Mesendoderm (in vitro differentiated cells): ENCODE results near the gene ABLIM1.

Source experiments
- DNase-seq: peaks from one replicate; pipeline ENCODE4 v3.0.0; 2013
- H2AK5ac ChIP-seq: 2 replicates; pipeline ENCODE4 v1.6.1; 2013; ENCODE audit warnings: low read length, inconsistent platforms
- H2BK120ac ChIP-seq: 2 replicates; pipeline ENCODE4 v1.6.1; 2013; ENCODE audit warnings: low read depth, mild to moderate bottlenecking, low read length, moderate library complexity, mixed read lengths
- H2BK15ac ChIP-seq: replicated peaks from 2 replicates; pipeline ENCODE4 v1.6.1; 2013; ENCODE audit warnings: low read depth, mild to moderate bottlenecking, moderate library complexity
- H2BK5ac ChIP-seq: 2 replicates; pipeline ENCODE4 v1.6.1; 2013; ENCODE audit warnings: low read length, inconsistent platforms
- H3K18ac ChIP-seq: 2 replicates; pipeline ENCODE4 v1.6.1; 2013; ENCODE audit warnings: mild to moderate bottlenecking, low read length, mixed read lengths
- H3K23ac ChIP-seq: one replicate; pipeline ENCODE4 v1.6.1; 2013; ENCODE audit warnings: low read length
- H3K27ac ChIP-seq: 2 replicates; pipeline ENCODE4 v1.5.1; 2013; ENCODE audit warnings: low read depth, mild to moderate bottlenecking, inconsistent platforms, low read length, moderate library complexity
- H3K27me3 ChIP-seq: 2 replicates; pipeline ENCODE4 v1.6.1; 2013; ENCODE audit warnings: low read length, control low read depth, mild to moderate bottlenecking, inconsistent platforms; ENCODE audit not compliant: insufficient read depth, poor library complexity
- H3K36me3 ChIP-seq: 2 replicates; pipeline ENCODE4 v1.6.1; 2013; ENCODE audit warnings: low read length, inconsistent platforms; ENCODE audit not compliant: control insufficient read depth, insufficient read depth
- H3K4ac ChIP-seq: one replicate; pipeline ENCODE4 v1.6.1; 2013; ENCODE audit warnings: low read depth, mild to moderate bottlenecking, low read length, moderate library complexity
- H3K4me1 ChIP-seq: 2 replicates; pipeline ENCODE4 v1.6.1; 2013; ENCODE audit warnings: low read depth, low read length, inconsistent platforms; ENCODE audit not compliant: control insufficient read depth
- H3K4me2 ChIP-seq: 2 replicates; pipeline ENCODE4 v1.6.1; 2013; ENCODE audit warnings: low read length
- H3K4me3 ChIP-seq: 2 replicates; pipeline ENCODE4 v1.5.1; 2013; ENCODE audit warnings: mild to moderate bottlenecking, low read length
- H3K56ac ChIP-seq: one replicate; pipeline ENCODE4 v1.6.1; 2013; ENCODE audit warnings: low read length
- H3K79me1 ChIP-seq: 2 replicates; pipeline ENCODE4 v1.6.1; 2013; ENCODE audit warnings: low read length, inconsistent platforms
- H3K79me2 ChIP-seq: 2 replicates; pipeline ENCODE4 v1.6.1; 2013; ENCODE audit warnings: mild to moderate bottlenecking, low read length; ENCODE audit not compliant: control insufficient read depth, insufficient read depth
- H3K9ac ChIP-seq: 2 replicates; pipeline ENCODE4 v1.6.1; 2013; ENCODE audit warnings: low read length, inconsistent platforms
- H4K5ac ChIP-seq: one replicate; pipeline ENCODE4 v1.6.1; 2013; ENCODE audit warnings: low read length
- H4K8ac ChIP-seq: one replicate; pipeline ENCODE4 v1.6.1; 2013; ENCODE audit warnings: low read depth, mild to moderate bottlenecking, control low read depth, low read length, moderate library complexity
- WGBS: extraction: QIAGEN DNeasy Blood & Tissue Kit; methylation state at CpG from one replicate; pipeline ENCODE4 v1.1.7; 2013; ENCODE audit warnings: low lambda C conversion rate, missing lambda C conversion rate; ENCODE audit not compliant: insufficient coverage; ENCODE audit errors: extremely low coverage; 5-methylcytosine and 5-hydroxymethylcytosine counted together

Gene ABLIM1

DNA sequence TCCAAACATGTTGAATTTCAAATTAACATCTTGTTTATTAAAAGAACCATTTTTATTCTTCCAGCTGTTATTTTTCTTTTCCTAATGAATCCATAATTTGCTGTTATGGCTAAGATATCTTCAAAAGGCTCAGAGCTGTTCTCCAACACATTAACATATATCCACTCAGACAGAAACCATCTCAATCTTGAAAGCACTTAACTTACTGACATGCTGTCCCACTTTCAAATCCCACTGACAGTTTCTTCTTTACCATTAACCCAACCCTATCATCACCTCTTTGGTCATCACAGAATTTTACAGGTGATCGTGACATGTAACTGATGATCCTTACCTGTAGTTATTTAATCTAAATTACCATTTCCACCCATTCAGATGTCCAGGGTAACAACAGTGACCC lies 178.2 kb downstream of the ABLIM1 start:
- WGBS: no CpG with 5 or more reads among the region's 1 CpG
- Histone ChIP-seq H3K56ac (no peak overlapping the region), H4K5ac (no peak overlapping the region), H3K27ac (no peak overlapping the region), H3K18ac (no peak overlapping the region), H2BK5ac (no peak overlapping the region), H3K27me3 (no peaks in the 10 kb centered on the region), H2BK120ac (no peak overlapping the region), H3K36me3 (no peaks in the 10 kb centered on the region), H3K23ac (no peak overlapping the region), H3K79me2 (no peaks in the 10 kb centered on the region), H3K4me3 (no peak overlapping the region), H2BK15ac (no peak overlapping the region), H4K8ac (no peak overlapping the region), H3K79me1 (no peaks in the 10 kb centered on the region), H3K4ac (no peak overlapping the region), H2AK5ac (no peak overlapping the region), H3K4me1 (no peaks in the 10 kb centered on the region), H3K4me2 (no peak overlapping the region), H3K9ac (no peak overlapping the region)
- no peak for DNase-seq

DNA sequence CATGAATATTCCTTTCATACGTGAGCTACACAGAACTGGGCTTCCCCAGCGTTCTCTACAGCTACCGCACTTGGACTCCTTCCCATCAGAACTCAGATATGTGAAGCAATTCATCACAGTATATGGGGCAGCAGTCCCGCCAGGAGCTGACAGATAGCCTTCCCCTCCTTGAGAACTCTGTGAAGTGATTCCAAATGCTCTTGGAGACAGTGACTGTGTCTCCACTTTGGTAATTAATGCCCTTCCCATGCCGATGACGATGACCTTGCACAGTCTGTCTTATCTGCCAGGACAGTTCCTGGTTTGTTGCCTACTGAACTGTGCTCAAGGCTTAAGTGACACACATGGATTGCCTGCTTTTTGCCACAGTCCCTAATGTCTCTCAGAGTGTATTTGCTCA lies 178.8 kb downstream of the ABLIM1 start:
- Histone ChIP-seq H4K8ac (no peak overlapping the region), H3K79me1 (no peaks in the 10 kb centered on the region), H3K27me3 (no peaks in the 10 kb centered on the region), H3K4me1 (no peaks in the 10 kb centered on the region), H3K56ac (no peak overlapping the region), H3K79me2 (no peaks in the 10 kb centered on the region), H3K36me3 (no peaks in the 10 kb centered on the region), H3K27ac (no peak overlapping the region), H3K4me2 (no peak overlapping the region), H2BK15ac (no peak overlapping the region), H2AK5ac (no peak overlapping the region), H2BK5ac (no peak overlapping the region), H3K4ac (no peak overlapping the region), H3K23ac (no peak overlapping the region), H3K18ac (no peak overlapping the region), H3K9ac (no peak overlapping the region), H3K4me3 (no peak overlapping the region), H2BK120ac (no peak overlapping the region), H4K5ac (no peak overlapping the region)
- no peak for DNase-seq
- no CpG with 5 or more reads among the region's 6 CpGs for WGBS

DNA sequence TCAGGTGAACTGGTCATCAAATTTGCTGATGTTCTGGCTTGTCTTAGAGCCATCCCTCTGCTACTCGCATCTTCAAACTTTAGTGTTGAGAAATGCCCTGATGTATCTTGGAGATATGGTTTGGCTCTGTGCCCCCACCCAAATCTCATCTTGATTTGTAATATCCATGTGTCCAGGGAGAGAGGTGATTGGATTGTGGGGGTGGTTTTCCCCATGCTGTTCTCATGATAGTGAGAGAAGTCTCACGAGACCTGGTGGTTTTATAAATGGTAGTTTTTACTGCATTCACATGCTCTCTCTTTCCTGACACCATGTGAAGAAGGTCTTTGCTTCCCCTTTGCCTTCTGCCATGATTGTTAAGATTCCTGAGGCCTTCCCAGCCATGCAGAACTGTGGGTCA lies 179.8 kb downstream of the ABLIM1 start:
- Histone ChIP-seq H3K4ac (no peak overlapping the region), H3K56ac (no peak overlapping the region), H3K27ac (no peak overlapping the region), H3K79me1 (no peaks in the 10 kb centered on the region), H3K18ac (no peak overlapping the region), H2BK120ac (no peak overlapping the region), H4K5ac (no peak overlapping the region), H3K36me3 (no peaks in the 10 kb centered on the region), H2AK5ac (no peak overlapping the region), H3K9ac (no peak overlapping the region), H3K4me3 (no peak overlapping the region), H2BK5ac (no peak overlapping the region), H3K79me2 (no peaks in the 10 kb centered on the region), H4K8ac (no peak overlapping the region), H3K4me2 (no peak overlapping the region), H3K4me1 (no peaks in the 10 kb centered on the region), H3K27me3 (no peaks in the 10 kb centered on the region), H2BK15ac (no peak overlapping the region), H3K23ac (no peak overlapping the region)
- WGBS: no CpG with 5 or more reads among the region's 2 CpGs
- no peak for DNase-seq

DNA sequence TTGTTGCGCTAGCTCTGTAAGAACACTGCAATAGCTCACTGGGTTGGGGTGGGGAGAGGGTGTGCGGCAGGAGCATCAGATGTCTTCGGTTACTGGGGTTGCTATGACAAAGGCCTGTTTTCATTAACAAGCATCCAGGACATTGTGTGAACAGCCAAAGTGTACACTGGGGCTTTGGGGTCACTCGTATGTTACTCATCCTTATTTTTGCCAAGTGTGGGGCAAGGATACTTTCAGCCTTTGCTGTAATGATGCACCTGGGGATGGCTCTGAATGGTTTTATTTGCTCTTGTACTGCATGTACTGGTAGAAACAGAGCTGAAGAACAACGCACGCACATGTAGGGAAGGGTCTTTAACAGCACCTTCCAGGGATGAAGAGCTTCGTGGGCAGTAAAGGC lies 180.8 kb downstream of the ABLIM1 start:
- H3K4me1 ChIP-seq: peaks cover 3% of the 10 kb centered on the region
- no peak overlapping the region for H3K27ac ChIP-seq
- H2BK120ac ChIP-seq: no peak overlapping the region
- no peak overlapping the region for H2BK15ac ChIP-seq
- no peak overlapping the region for H3K4me2 ChIP-seq
- H3K23ac ChIP-seq: no peak overlapping the region
- no peaks in the 10 kb centered on the region for H3K27me3 ChIP-seq
- no peak for DNase-seq
- H3K4me3 ChIP-seq: no peak overlapping the region
- H3K56ac ChIP-seq: no peak overlapping the region
- H3K36me3 ChIP-seq: no peaks in the 10 kb centered on the region
- H3K79me2 ChIP-seq: no peaks in the 10 kb centered on the region
- no peak overlapping the region for H4K8ac ChIP-seq
- no peaks in the 10 kb centered on the region for H3K79me1 ChIP-seq
- H3K4ac ChIP-seq: no peak overlapping the region
- no peak overlapping the region for H2BK5ac ChIP-seq
- H3K18ac ChIP-seq: no peak overlapping the region
- H2AK5ac ChIP-seq: no peak overlapping the region
- no CpG with 5 or more reads among the region's 7 CpGs for WGBS
- H4K5ac ChIP-seq: no peak overlapping the region
- H3K9ac ChIP-seq: no peak overlapping the region

DNA sequence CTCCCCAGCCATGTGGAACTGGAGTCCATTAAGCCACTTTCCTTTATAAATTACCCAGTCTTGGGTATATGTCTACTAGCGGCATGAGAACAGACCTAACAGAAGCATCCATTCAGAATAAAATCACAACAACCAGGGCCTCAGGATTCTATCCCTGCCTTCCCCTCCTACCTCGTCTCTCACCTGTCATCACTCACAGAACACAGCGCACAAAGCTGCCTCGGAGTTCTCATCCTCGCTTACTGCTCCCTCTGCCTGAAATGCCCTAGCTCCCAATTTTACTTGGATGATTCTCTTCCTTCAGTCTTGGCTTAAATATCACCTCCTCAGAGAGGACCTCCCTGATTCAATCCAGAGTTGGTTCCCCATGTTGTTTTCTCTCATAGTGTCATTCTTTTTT lies 183.1 kb downstream of the ABLIM1 start:
- H4K8ac ChIP-seq: no peak overlapping the region
- H3K79me2 ChIP-seq: no peaks in the 10 kb centered on the region
- no peak overlapping the region for H3K23ac ChIP-seq
- no peak overlapping the region for H3K4me3 ChIP-seq
- no peak overlapping the region for H2BK15ac ChIP-seq
- H3K18ac ChIP-seq: no peak overlapping the region
- H2BK120ac ChIP-seq: no peak overlapping the region
- no peak overlapping the region for H3K27ac ChIP-seq
- H3K27me3 ChIP-seq: no peaks in the 10 kb centered on the region
- no peaks in the 10 kb centered on the region for H3K36me3 ChIP-seq
- H2AK5ac ChIP-seq: no peak overlapping the region
- no peak overlapping the region for H3K9ac ChIP-seq
- DNase-seq: no peak
- no peak overlapping the region for H3K56ac ChIP-seq
- H3K79me1 ChIP-seq: no peaks in the 10 kb centered on the region
- WGBS: no CpG with 5 or more reads among the region's 5 CpGs
- H3K4ac ChIP-seq: no peak overlapping the region
- H2BK5ac ChIP-seq: no peak overlapping the region
- H3K4me2 ChIP-seq: no peak overlapping the region
- peaks cover 3% of the 10 kb centered on the region for H3K4me1 ChIP-seq
- no peak overlapping the region for H4K5ac ChIP-seq

DNA sequence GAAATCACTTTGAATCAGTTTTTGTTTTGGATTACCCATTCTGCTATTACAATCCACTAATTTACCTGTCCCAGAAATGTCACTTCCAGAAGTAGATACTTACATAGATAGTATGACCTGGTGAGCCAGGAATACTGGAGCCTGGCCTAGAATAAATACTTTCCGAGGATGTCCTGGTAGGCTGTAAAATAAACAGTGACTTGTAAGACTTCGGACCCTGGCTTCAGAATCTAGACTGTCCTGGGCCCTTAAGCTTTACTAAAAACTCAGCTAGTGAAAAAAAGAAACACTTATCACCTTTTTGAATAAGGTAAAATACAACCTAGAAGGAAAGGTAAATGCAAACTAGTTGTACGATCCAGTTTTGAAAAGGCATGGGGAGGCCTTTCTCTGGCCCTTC lies 184.3 kb downstream of the ABLIM1 start:
- no peak overlapping the region for H3K56ac ChIP-seq
- DNase-seq: no peak
- H3K79me2 ChIP-seq: no peaks in the 10 kb centered on the region
- no CpG with 5 or more reads among the region's 3 CpGs for WGBS
- no peak overlapping the region for H2BK120ac ChIP-seq
- H2BK5ac ChIP-seq: no peak overlapping the region
- no peak overlapping the region for H3K4me2 ChIP-seq
- H3K18ac ChIP-seq: no peak overlapping the region
- H3K27me3 ChIP-seq: no peaks in the 10 kb centered on the region
- no peak overlapping the region for H2BK15ac ChIP-seq
- no peaks in the 10 kb centered on the region for H3K79me1 ChIP-seq
- H4K8ac ChIP-seq: no peak overlapping the region
- no peak overlapping the region for H2AK5ac ChIP-seq
- H3K36me3 ChIP-seq: no peaks in the 10 kb centered on the region
- no peak overlapping the region for H3K9ac ChIP-seq
- H4K5ac ChIP-seq: no peak overlapping the region
- H3K23ac ChIP-seq: no peak overlapping the region
- peaks cover 3% of the 10 kb centered on the region for H3K4me1 ChIP-seq
- H3K4ac ChIP-seq: no peak overlapping the region
- H3K4me3 ChIP-seq: no peak overlapping the region
- H3K27ac ChIP-seq: no peak overlapping the region
